ENCODE measurements around the gene PITPNM3.

The PITPNM3 gene

DNA sequence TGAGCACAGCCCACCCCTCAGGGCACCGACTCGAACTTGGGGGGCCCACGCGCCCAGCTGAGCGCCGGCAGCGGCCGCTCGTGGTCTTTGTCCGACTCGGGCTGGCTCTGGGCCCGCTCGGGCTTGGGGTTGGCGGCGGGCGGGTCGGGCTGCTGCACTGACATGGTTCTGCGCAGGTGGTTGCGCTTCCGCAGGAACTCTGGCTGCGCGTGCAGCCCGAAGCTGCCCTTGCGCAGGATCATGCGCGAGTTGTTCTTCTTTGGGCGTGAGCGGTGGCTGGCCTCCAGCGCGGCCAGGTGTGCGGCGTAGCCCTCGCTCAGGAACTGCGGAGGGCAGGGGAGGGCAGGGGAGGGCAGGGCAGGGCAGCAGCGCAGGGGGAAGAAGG, 101.0 kb downstream of the PITPNM3 start:
- H3K27me3 ChIP-seq (ENCODE audit: insufficient read depth, low read depth): no peaks in the 10 kb centered on the region
- no peak overlapping the region for H3K4me2 ChIP-seq
- no peak overlapping the region for H3K4me3 ChIP-seq (IDR thresholded peaks at IDR 0.05; ENCODE audit: insufficient read depth, low read depth, low read length)
- no peaks in the 10 kb centered on the region for H4K20me1 ChIP-seq (ENCODE audit: insufficient read depth)
- H3K79me2 ChIP-seq (ENCODE audit: insufficient read depth, low read depth): no peaks in the 10 kb centered on the region
- no peaks in the 10 kb centered on the region for H3K36me3 ChIP-seq (ENCODE audit: insufficient read depth)
- H2AFZ ChIP-seq (ENCODE audit: low read depth): no peak overlapping the region
- H3K27ac ChIP-seq: no peak overlapping the region
- TF ChIP-seq, protein P1, sequence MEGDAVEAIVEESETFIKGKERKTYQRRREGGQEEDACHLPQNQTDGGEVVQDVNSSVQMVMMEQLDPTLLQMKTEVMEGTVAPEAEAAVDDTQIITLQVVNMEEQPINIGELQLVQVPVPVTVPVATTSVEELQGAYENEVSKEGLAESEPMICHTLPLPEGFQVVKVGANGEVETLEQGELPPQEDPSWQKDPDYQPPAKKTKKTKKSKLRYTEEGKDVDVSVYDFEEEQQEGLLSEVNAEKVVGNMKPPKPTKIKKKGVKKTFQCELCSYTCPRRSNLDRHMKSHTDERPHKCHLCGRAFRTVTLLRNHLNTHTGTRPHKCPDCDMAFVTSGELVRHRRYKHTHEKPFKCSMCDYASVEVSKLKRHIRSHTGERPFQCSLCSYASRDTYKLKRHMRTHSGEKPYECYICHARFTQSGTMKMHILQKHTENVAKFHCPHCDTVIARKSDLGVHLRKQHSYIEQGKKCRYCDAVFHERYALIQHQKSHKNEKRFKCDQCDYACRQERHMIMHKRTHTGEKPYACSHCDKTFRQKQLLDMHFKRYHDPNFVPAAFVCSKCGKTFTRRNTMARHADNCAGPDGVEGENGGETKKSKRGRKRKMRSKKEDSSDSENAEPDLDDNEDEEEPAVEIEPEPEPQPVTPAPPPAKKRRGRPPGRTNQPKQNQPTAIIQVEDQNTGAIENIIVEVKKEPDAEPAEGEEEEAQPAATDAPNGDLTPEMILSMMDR (conservative IDR thresholded peaks at IDR 0.05; ENCODE audit: low read depth, low read length): no peak
- no peak overlapping the region for H3K9ac ChIP-seq
- no peaks in the 10 kb centered on the region for H3K4me1 ChIP-seq (ENCODE audit: low read depth, poor library complexity, severe bottlenecking)

- no peak overlapping the region for H2AFZ ChIP-seq (ENCODE audit: low read depth)
- no peak overlapping the region for H3K9ac ChIP-seq
Measured at GRCh38 chr17:6454495-6455320, 101.6 kb downstream of the PITPNM3 start.

GRCh38 chr17:6453279-6454024, 102.9 kb downstream of the PITPNM3 start:
- no peaks in the 10 kb centered on the region for H3K79me2 ChIP-seq (ENCODE audit: insufficient read depth, low read depth)
- H3K36me3 ChIP-seq (ENCODE audit: insufficient read depth): no peaks in the 10 kb centered on the region
- no peak overlapping the region for H3K4me3 ChIP-seq (IDR thresholded peaks at IDR 0.05; ENCODE audit: insufficient read depth, low read depth, low read length)
- no peaks in the 10 kb centered on the region for H4K20me1 ChIP-seq (ENCODE audit: insufficient read depth)
- no peaks in the 10 kb centered on the region for H3K4me1 ChIP-seq (ENCODE audit: low read depth, poor library complexity, severe bottlenecking)
- TF ChIP-seq, protein P1 (conservative IDR thresholded peaks at IDR 0.05; ENCODE audit: low read depth, low read length): no peak
- no peak overlapping the region for H3K27ac ChIP-seq
- no peak overlapping the region for H3K9ac ChIP-seq
- H3K4me2 ChIP-seq: no peak overlapping the region
- H3K27me3 ChIP-seq (ENCODE audit: insufficient read depth, low read depth): no peaks in the 10 kb centered on the region
- H2AFZ ChIP-seq (ENCODE audit: low read depth): no peak overlapping the region

More at GRCh38 chr17:6454495-6455320, 101.6 kb downstream of the PITPNM3 start:
- H3K36me3 ChIP-seq (ENCODE audit: insufficient read depth): no peaks in the 10 kb centered on the region
- H4K20me1 ChIP-seq (ENCODE audit: insufficient read depth): no peaks in the 10 kb centered on the region
- no peak overlapping the region for H3K4me3 ChIP-seq (IDR thresholded peaks at IDR 0.05; ENCODE audit: insufficient read depth, low read depth, low read length)
- no peaks in the 10 kb centered on the region for H3K4me1 ChIP-seq (ENCODE audit: low read depth, poor library complexity, severe bottlenecking)
- TF ChIP-seq, protein P1 (conservative IDR thresholded peaks at IDR 0.05; ENCODE audit: low read depth, low read length): no peak
- no peak overlapping the region for H3K4me2 ChIP-seq
- no peaks in the 10 kb centered on the region for H3K79me2 ChIP-seq (ENCODE audit: insufficient read depth, low read depth)
- H3K27ac ChIP-seq: no peak overlapping the region
- H3K27me3 ChIP-seq (ENCODE audit: insufficient read depth, low read depth): no peaks in the 10 kb centered on the region

- Histone ChIP-seq H3K4me1 (ENCODE audit: low read depth, poor library complexity, severe bottlenecking) (no peaks in the 10 kb centered on the region), H3K9ac (no peak overlapping the region), H3K36me3 (ENCODE audit: insufficient read depth) (no peaks in the 10 kb centered on the region), H2AFZ (ENCODE audit: low read depth) (no peak overlapping the region), H3K79me2 (ENCODE audit: insufficient read depth, low read depth) (no peaks in the 10 kb centered on the region), H3K27me3 (ENCODE audit: insufficient read depth, low read depth) (no peaks in the 10 kb centered on the region), H3K4me2 (no peak overlapping the region), H3K4me3 (IDR thresholded peaks at IDR 0.05; ENCODE audit: insufficient read depth, low read depth, low read length) (no peak overlapping the region), H3K27ac (no peak overlapping the region), H4K20me1 (ENCODE audit: insufficient read depth) (no peaks in the 10 kb centered on the region)
- TF ChIP-seq, protein P1 (conservative IDR thresholded peaks at IDR 0.05; ENCODE audit: low read depth, low read length): no peak
Measured at GRCh38 chr17:6452471-6453266, 103.7 kb downstream of the PITPNM3 start.
